ENCODE results near the gene IFITM10. TPM values are rescaled to one million over a fixed set of nuclear protein-coding genes. Genes with fewer than 3 reads are reported as not detected.

Gene IFITM10
- total RNA-seq, 1 donor: 2.2 TPM

DNA sequence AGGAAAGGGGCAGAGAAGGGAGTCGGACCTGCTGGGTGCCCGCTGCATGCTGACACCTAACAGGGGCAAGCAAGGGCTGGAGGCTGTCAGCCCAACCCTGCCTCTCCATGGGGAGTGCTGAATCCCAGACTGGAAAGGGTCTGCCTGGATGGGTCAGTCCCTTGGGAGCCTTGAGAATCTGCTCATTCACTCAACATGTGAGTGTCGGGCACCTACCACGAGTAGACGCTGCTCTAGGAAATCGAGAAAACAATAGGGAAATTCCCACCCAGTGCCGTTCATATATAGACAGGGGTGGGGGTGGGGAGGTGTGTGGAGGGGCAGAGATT is 17.7 kb upstream of the IFITM10 start:
- H3K4me3 ChIP-seq (ENCODE audit: low read depth, low read length): no peak overlapping the region
- TF ChIP-seq, protein P1, sequence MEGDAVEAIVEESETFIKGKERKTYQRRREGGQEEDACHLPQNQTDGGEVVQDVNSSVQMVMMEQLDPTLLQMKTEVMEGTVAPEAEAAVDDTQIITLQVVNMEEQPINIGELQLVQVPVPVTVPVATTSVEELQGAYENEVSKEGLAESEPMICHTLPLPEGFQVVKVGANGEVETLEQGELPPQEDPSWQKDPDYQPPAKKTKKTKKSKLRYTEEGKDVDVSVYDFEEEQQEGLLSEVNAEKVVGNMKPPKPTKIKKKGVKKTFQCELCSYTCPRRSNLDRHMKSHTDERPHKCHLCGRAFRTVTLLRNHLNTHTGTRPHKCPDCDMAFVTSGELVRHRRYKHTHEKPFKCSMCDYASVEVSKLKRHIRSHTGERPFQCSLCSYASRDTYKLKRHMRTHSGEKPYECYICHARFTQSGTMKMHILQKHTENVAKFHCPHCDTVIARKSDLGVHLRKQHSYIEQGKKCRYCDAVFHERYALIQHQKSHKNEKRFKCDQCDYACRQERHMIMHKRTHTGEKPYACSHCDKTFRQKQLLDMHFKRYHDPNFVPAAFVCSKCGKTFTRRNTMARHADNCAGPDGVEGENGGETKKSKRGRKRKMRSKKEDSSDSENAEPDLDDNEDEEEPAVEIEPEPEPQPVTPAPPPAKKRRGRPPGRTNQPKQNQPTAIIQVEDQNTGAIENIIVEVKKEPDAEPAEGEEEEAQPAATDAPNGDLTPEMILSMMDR (IDR thresholded peaks at IDR 0.05; ENCODE audit: insufficient read depth, low read length): no peak
- DNase-seq (ENCODE audit: low read depth): no peak

DNA sequence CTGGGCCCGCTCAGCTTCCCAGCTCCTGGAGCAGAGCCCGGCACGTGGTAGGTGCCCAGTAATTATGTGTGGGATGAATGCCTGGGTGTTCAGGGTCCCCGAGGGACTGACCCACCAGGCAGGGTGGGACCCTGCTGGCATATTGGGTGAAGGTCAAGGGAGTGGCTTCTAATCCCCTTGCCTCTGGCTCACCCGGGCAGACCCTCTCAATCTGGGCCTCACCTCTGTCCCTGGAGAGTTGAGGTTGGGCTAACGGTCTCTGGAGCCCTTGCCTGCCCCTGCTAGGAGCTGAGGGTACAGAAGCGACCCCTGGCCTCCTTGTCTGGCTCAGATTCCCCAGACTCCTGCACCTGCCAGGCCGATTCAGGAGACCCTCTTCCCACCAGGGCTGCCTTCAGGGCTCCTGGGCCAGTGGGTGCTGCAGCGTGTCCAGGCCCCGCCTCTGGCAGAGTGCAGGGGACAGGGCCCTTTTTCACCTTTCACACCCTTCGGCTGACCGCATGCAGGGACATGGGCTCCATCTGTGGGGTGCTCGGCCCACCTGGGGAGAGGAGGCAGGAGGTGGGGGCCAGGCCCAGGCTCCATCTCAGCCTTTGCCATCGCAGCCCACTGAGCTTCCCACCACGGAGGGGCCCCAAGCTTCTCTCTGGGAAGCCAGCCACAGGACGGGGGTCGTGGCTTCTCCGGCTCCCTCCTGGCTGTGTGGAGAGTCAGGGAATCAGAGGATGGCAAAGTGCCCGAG is 17.2 kb upstream of the IFITM10 start:
- no peak for DNase-seq (ENCODE audit: low read depth)
- TF ChIP-seq, protein P1 (IDR thresholded peaks at IDR 0.05; ENCODE audit: insufficient read depth, low read length): no peak
- H3K4me3 ChIP-seq (ENCODE audit: low read depth, low read length): no peak overlapping the region

DNA sequence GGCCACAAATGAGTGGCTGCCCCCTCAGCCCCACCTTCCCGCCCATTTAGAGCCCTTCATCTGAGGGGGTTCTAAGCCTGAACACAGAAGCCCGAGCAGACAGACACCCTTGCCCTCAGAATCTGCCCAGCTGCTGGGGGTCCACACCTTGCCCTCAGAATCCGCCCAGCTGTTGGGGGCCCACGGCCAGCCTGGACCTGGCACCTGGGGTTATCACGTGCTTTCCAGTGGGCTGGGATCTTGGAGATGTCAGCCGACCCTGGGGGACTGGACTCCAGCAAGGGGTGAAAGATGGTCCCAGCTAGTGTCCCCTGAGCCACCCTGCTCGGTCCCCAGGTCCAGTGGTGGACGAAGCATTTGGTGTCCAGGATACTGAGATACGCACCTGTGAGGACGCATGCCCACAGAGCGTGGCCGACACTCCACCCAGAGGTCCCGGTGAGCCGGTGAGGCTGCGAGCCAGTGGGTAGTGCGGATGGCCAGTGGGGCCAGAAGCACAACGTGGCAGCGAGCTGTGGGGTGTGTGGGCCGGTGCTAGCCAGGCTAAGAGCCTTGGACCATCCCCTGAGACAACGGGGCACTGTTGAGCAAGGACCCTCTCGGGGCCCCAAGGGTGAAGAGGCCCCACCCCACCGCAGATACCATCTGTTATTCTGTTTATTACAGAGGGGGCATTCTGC is 16.5 kb upstream of the IFITM10 start:
- TF ChIP-seq, protein P1 (IDR thresholded peaks at IDR 0.05; ENCODE audit: insufficient read depth, low read length): no peak
- no peak overlapping the region for H3K4me3 ChIP-seq (ENCODE audit: low read depth, low read length)
- DNase-seq (ENCODE audit: low read depth): no peak

DNA sequence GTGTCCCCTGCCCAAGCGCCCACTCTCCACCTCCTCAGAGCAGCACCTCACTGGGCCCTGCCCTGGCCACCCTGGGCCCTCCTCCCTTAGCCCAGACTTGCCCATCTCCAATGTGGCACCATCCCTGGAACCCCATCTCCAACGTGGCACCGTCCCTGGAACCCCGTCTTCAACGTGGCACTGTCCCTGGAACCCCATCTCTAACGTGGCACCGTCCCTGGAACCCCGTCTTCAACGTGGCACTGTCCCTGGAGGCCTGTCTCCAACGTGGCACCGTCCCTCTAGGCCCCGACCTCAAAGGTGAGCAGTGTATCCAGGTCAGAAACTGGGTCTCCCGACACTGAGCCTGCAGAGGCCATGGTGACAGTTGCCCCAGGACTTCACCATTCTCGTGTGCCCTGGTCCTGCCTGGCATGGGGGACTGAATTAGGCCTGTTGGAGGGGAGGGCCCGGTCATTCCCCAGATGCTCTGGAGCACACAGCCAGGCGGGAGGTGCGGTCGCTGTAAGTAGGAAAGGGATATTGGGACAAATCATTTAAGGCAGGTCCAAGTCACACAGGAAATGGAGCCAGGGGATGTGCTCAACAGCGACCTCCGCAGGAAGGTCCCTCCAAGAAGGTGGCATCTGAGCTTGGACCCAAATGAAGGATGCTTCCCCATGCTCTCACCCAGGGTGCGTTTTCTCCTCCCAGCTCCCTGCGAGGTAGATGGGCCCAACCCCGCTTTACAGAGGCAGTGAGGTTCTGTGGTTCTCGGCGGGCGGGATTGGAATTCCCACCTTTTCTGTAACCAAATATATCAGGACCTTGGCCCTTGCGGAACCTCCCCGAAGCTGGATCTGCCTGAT is 15.7 kb upstream of the IFITM10 start:
- no peak overlapping the region for H3K4me3 ChIP-seq (ENCODE audit: low read depth, low read length)
- no peak for DNase-seq (ENCODE audit: low read depth)
- TF ChIP-seq, protein P1 (IDR thresholded peaks at IDR 0.05; ENCODE audit: insufficient read depth, low read length): no peak

DNA sequence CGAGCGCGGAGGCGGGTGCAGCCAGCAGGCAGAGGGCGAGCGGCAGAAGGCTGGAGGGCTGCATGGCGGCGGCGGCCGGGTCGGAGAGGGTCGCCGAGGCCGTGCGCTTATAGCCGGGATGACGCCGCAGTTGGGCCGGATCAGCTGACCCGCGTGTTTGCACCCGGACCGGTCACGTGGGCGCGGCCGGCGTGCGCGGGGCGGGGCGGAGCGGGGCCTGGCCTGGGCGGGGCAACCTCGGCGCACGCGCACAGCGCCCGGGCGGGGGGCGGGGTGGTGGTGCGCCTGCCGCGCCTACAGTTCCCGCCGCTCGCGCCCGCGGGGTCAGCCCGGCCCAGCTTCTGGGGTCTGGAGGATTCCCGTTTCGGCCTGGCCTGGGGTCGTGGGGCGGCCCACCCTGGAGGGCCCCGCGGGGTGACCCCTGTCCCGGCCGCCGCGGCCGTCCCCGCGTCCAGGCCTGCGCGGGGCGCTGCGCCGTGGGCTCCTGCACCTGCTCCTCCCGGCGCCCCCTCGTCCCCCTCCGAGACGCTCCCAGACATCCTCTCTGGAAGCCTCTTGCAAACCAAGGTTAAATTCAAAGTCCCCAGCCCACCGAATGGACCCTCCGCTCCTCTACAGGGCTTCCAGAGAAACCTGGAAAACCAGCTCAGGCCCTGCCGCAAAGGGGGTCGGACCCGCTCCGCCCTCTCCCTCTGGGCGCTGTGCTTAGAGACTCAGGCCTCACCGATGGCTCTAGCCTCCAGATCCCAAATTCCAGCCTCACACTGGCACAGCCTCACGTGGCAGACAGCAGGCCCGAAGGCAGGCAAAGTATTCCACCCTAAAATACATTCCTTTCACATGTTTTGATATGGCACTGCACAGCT is 13.6 kb upstream of the IFITM10 start, which contains the start of gene CTSD:
Gene CTSD (minus strand): TSS at position 132 of the 866 bp plus-strand sequence. CDS start 68 bp downstream, at position 64.
- H3K4me3 ChIP-seq (ENCODE audit: low read depth, low read length): peak within 1 kb of the TSS; percentile 85
- peak; percentile 72 for DNase-seq (ENCODE audit: low read depth)
- TF ChIP-seq, protein P1 (IDR thresholded peaks at IDR 0.05; ENCODE audit: insufficient read depth, low read length): peak; percentile 3

DNA sequence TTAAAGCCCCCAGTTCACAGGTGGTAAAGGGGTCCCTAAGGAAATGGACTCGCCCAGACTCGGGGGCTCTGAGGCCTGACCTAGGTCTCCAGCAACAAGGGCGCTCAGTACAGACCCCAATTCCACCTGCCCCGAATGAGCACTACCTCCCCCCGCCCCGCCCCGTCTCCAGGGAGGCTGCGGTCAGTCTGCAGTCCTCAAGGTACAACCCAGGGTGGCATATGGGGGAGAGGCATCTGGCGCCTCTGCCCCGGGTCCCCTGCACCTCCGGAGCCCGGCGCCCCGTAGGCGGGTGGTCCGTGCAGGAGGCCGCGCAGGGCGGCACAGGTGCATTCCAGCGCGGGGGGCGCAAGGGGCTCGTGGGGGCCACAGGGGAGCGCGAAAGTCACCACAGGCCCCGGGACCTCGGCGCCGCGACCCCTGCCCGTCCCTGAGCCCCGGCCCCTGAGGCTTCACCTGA is 13.0 kb upstream of the IFITM10 start:
- peak overlapping the region; percentile 85 for H3K4me3 ChIP-seq (ENCODE audit: low read depth, low read length)
- TF ChIP-seq, protein P1 (IDR thresholded peaks at IDR 0.05; ENCODE audit: insufficient read depth, low read length): no peak
- DNase-seq (ENCODE audit: low read depth): no peak

Measured in fibroblast of the aortic adventitia (primary cell).